H9 (cell line): ENCODE data around the gene GDNF. TPM values are rescaled to one million over a fixed set of nuclear protein-coding genes. Genes with fewer than 3 reads are reported as not detected.

Source experiments
- DNase-seq: peaks from one replicate; pipeline ENCODE4 v3.0.0-alpha.2; 2017
- H2AFZ ChIP-seq: one replicate; pipeline ENCODE4 v1.6.1; 2013; ENCODE audit warnings: mild to moderate bottlenecking, low read length, control low read depth, moderate library complexity
- H2AK5ac ChIP-seq: 2 replicates; pipeline ENCODE4 v1.6.1; 2013; ENCODE audit warnings: low read length, control low read depth, mixed read lengths; ENCODE audit not compliant: insufficient read length
- H2BK120ac ChIP-seq: one replicate; pipeline ENCODE4 v1.6.1; 2013; ENCODE audit warnings: low read depth, mild to moderate bottlenecking, low read length, control low read depth, inconsistent platforms; ENCODE audit not compliant: poor library complexity, severe bottlenecking
- H2BK12ac ChIP-seq: 2 replicates; pipeline ENCODE4 v1.6.1; 2013; ENCODE audit warnings: low read length, control low read depth, mixed read lengths, low read depth; ENCODE audit not compliant: insufficient read length
- H2BK15ac ChIP-seq: 2 replicates; pipeline ENCODE4 v1.6.1; 2013; ENCODE audit warnings: low read depth, low read length, control low read depth
- H2BK20ac ChIP-seq: one replicate; pipeline ENCODE4 v1.6.1; 2013; ENCODE audit warnings: low read depth, mild to moderate bottlenecking, low read length, control low read depth, inconsistent platforms; ENCODE audit not compliant: poor library complexity, severe bottlenecking
- H2BK5ac ChIP-seq: 2 replicates; pipeline ENCODE4 v1.6.1; 2013; ENCODE audit warnings: low read length, control low read depth, mixed read lengths; ENCODE audit not compliant: insufficient read length
- H3K14ac ChIP-seq: 2 replicates; pipeline ENCODE4 v1.6.1; 2013; ENCODE audit warnings: low read length, control low read depth; ENCODE audit not compliant: insufficient read depth
- H3K18ac ChIP-seq: 2 replicates; pipeline ENCODE4 v1.6.1; 2013; ENCODE audit warnings: low read depth, mild to moderate bottlenecking, mixed read lengths, low read length, control low read depth; ENCODE audit not compliant: insufficient read length
- H3K23ac ChIP-seq: 2 replicates; pipeline ENCODE4 v1.6.1; 2013; ENCODE audit warnings: low read length, control low read depth, mixed read lengths, low read depth; ENCODE audit not compliant: insufficient read length
- H3K23me2 ChIP-seq: 2 replicates; pipeline ENCODE4 v1.6.1; 2013; ENCODE audit warnings: low read depth, mild to moderate bottlenecking, mixed read lengths, low read length, control low read depth; ENCODE audit not compliant: insufficient read length, poor library complexity, severe bottlenecking
- H3K27ac ChIP-seq: 2 replicates; pipeline ENCODE4 v1.5.1; 2013; ENCODE audit warnings: low read length, control low read depth, mixed read lengths, low read depth; ENCODE audit not compliant: insufficient read length
- H3K27me3 ChIP-seq: 2 replicates; pipeline ENCODE4 v1.6.1; 2013; ENCODE audit warnings: low read length, control low read depth, inconsistent platforms; ENCODE audit not compliant: insufficient read depth
- H3K4ac ChIP-seq: 2 replicates; pipeline ENCODE4 v1.6.1; 2013; ENCODE audit warnings: low read depth, mild to moderate bottlenecking, control low read depth, inconsistent platforms, low read length, moderate library complexity
- H3K4me1 ChIP-seq: 2 replicates; pipeline ENCODE4 v1.6.1; 2013; ENCODE audit warnings: low read length, control low read depth, inconsistent platforms; ENCODE audit not compliant: insufficient read depth
- H3K4me2 ChIP-seq: 2 replicates; pipeline ENCODE4 v1.6.1; 2013; ENCODE audit warnings: low read length, control low read depth, mixed read lengths; ENCODE audit not compliant: insufficient read length, insufficient read depth
- H3K56ac ChIP-seq: 2 replicates; pipeline ENCODE4 v1.6.1; 2013; ENCODE audit warnings: low read depth, mild to moderate bottlenecking, mixed read lengths, low read length, control low read depth; ENCODE audit not compliant: insufficient read length
- H3K79me1 ChIP-seq: 2 replicates; pipeline ENCODE4 v1.6.1; 2013; ENCODE audit warnings: low read depth, mild to moderate bottlenecking, moderate library complexity, low read length, control low read depth, inconsistent platforms; ENCODE audit not compliant: insufficient read depth, poor library complexity, severe bottlenecking
- H3K79me2 ChIP-seq: 2 replicates; pipeline ENCODE4 v1.6.1; 2013; ENCODE audit warnings: low read length, control low read depth, inconsistent platforms; ENCODE audit not compliant: insufficient read depth
- H3K9ac ChIP-seq: 2 replicates; pipeline ENCODE4 v1.6.1; 2013; ENCODE audit warnings: low read length, control low read depth, mixed read lengths; ENCODE audit not compliant: insufficient read length; ENCODE audit errors: extremely low read depth
- H3K9me3 ChIP-seq: one replicate; pipeline ENCODE4 v1.6.1; 2013; ENCODE audit warnings: low read depth, low read length, inconsistent platforms; ENCODE audit not compliant: control insufficient read depth
- H3T11ph ChIP-seq: one replicate; pipeline ENCODE4 v1.6.1; 2013; ENCODE audit warnings: mild to moderate bottlenecking, low read length, control low read depth, inconsistent platforms
- H4K20me1 ChIP-seq: one replicate; pipeline ENCODE4 v1.6.1; 2013; ENCODE audit not compliant: control insufficient read depth, insufficient read length, insufficient read depth
- H4K5ac ChIP-seq: 2 replicates; pipeline ENCODE4 v1.6.1; 2013; ENCODE audit warnings: low read depth, mild to moderate bottlenecking, mixed read lengths, low read length, control low read depth; ENCODE audit not compliant: insufficient read length
- H4K8ac ChIP-seq: replicated peaks from 2 replicates; pipeline ENCODE4 v1.6.1; 2013; ENCODE audit warnings: low read length, control low read depth, mixed read lengths, low read depth; ENCODE audit not compliant: insufficient read length
- H4K91ac ChIP-seq: 2 replicates; pipeline ENCODE4 v1.6.1; 2013; ENCODE audit warnings: low read depth, mild to moderate bottlenecking, moderate library complexity, mixed read lengths, low read length, control low read depth; ENCODE audit not compliant: insufficient read length
- H3K27ac Mint-ChIP-seq, 3 experiments: 2 replicates in 2 of 3; 3 replicates in 1 of 3; pipeline ENCODE4 v1.8.0; 2020 to 2021; ENCODE audit warnings: mixed read lengths in 3 of 3, mild to moderate bottlenecking in 1 of 3, moderate library complexity in 1 of 3
- H3K27me3 Mint-ChIP-seq: 2 replicates; pipeline ENCODE4 v1.8.0; 2021; ENCODE audit warnings: low read depth, mild to moderate bottlenecking, moderate library complexity, mixed read lengths
- H3K36me3 Mint-ChIP-seq, 3 experiments: 2 replicates in 2 of 3; 3 replicates in 1 of 3; pipeline ENCODE4 v1.8.0; 2020 to 2021; ENCODE audit warnings: low read depth in 3 of 3, mixed read lengths in 3 of 3; ENCODE audit not compliant: insufficient read depth in 1 of 3
- H3K4me1 Mint-ChIP-seq, 2 experiments: 2 replicates each; pipeline ENCODE4 v1.8.0; 2020; ENCODE audit warnings: mixed read lengths in 2 of 2
- H3K4me3 Mint-ChIP-seq, 2 experiments: 2 replicates in 1 of 2; 3 replicates in 1 of 2; pipeline ENCODE4 v1.8.0; 2020 to 2021; ENCODE audit warnings: mild to moderate bottlenecking in 2 of 2, mixed read lengths in 2 of 2, moderate library complexity in 1 of 2
- H3K9me3 Mint-ChIP-seq, 2 experiments: 2 replicates in 1 of 2; 3 replicates in 1 of 2; pipeline ENCODE4 v1.8.0; 2020; ENCODE audit warnings: mild to moderate bottlenecking in 2 of 2, mixed read lengths in 2 of 2, moderate library complexity in 1 of 2
- WGBS: extraction: QIAGEN DNeasy Blood & Tissue Kit; methylation state at CpG from one replicate; pipeline ENCODE4 v1.1.7; 2013; ENCODE audit warnings: missing lambda C conversion rate, low lambda C conversion rate, mixed read lengths; ENCODE audit not compliant: insufficient read length; ENCODE audit errors: extremely low coverage; 5-methylcytosine and 5-hydroxymethylcytosine counted together
- total RNA-seq: library from RNA; stranded (reverse); gene quantifications from 2 replicates; pipeline ENCODE4 v1.2.1, GENCODE V29; 2021
- TF ChIP-seq, protein P1 (sequence below): fragments of 200-600 bp; sonication (generic); conservative IDR thresholded peaks from 3 replicates; pipeline ENCODE4 v1.8.0; 2021; ENCODE audit warnings: antibody characterized with exemption, mild to moderate bottlenecking

The GDNF gene
- total RNA-seq, 1 experiment from 2014 or later: not detected

DNA sequence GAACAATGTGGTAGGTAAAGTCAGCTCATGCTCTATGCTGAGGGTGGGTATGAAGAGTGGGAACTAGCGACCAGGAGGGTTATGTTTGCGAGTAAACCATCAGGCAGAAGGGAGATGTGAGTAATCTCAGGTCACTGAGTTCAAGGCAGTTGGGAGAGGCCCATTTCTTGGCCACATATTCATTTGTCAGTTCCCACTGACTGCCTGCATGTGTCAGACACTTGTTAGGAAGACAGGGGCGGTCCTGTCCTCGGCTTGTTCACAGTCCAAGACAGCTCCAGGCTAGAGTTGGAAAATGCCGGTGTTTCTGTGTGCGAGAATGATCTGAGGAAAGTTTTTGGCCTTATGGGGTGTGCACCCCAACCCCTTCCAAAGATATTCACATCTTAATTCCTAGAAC is 48.6 kb upstream of the GDNF start:
- Mint-ChIP-seq H3K27ac (no peak overlapping the region), H3K36me3 (no peaks in the 10 kb centered on the region; a peak in 1 of 7 replicates), H3K9me3 (peaks cover 0 to 2% of the 10 kb centered on the region in 2 experiments; a peak in 1 of 5 replicates), H3K27me3 (no peaks in the 10 kb centered on the region; the same call in 1 of the 2 replicates), H3K4me1 (peaks cover 3 to 4% of the 10 kb centered on the region in 2 experiments; a peak in 3 of 4 replicates), H3K4me3 (no peak overlapping the region)
- no peak for DNase-seq
- Histone ChIP-seq H2BK12ac (no peak overlapping the region), H3K4ac (no peak overlapping the region), H3K79me1 (no peaks in the 10 kb centered on the region), H2AFZ (no peak overlapping the region), H3K14ac (no peak overlapping the region), H3K9ac (no peak overlapping the region), H3K56ac (no peak overlapping the region), H3K4me1 (no peaks in the 10 kb centered on the region), H3K79me2 (no peaks in the 10 kb centered on the region), H4K5ac (no peak overlapping the region), H4K91ac (no peak overlapping the region), H3T11ph (no peak overlapping the region), H3K23me2 (no peaks in the 10 kb centered on the region), H2AK5ac (no peak overlapping the region), H3K27ac (no peak overlapping the region), H2BK120ac (no peak overlapping the region), H2BK20ac (no peak overlapping the region), H3K27me3 (no peaks in the 10 kb centered on the region), H2BK5ac (no peak overlapping the region), H4K20me1 (no peaks in the 10 kb centered on the region), H3K23ac (no peak overlapping the region), H3K18ac (no peak overlapping the region), H2BK15ac (no peak overlapping the region), H3K9me3 (no peaks in the 10 kb centered on the region), H3K4me2 (no peak overlapping the region), H4K8ac (no peak overlapping the region)
- no CpG with 5 or more reads among the region's 6 CpGs for WGBS
- TF ChIP-seq, protein P1, sequence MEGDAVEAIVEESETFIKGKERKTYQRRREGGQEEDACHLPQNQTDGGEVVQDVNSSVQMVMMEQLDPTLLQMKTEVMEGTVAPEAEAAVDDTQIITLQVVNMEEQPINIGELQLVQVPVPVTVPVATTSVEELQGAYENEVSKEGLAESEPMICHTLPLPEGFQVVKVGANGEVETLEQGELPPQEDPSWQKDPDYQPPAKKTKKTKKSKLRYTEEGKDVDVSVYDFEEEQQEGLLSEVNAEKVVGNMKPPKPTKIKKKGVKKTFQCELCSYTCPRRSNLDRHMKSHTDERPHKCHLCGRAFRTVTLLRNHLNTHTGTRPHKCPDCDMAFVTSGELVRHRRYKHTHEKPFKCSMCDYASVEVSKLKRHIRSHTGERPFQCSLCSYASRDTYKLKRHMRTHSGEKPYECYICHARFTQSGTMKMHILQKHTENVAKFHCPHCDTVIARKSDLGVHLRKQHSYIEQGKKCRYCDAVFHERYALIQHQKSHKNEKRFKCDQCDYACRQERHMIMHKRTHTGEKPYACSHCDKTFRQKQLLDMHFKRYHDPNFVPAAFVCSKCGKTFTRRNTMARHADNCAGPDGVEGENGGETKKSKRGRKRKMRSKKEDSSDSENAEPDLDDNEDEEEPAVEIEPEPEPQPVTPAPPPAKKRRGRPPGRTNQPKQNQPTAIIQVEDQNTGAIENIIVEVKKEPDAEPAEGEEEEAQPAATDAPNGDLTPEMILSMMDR: no peak
